ENCODE data around the gene HLA-DMB. TPM values are rescaled to one million over a fixed set of nuclear protein-coding genes. Genes with fewer than 3 reads are reported as not detected.
"Not testable (repeated sequence)": the region's sequence is repeated elsewhere in the genome, so short reads cannot be mapped to it uniquely, and the experiment has no call there.

The HLA-DMB gene
- polyA plus RNA-seq, 2 donors, result 2.5 to 7.3 TPM

GRCh38 chr6:32943864-32944649 lies 3.2 kb upstream of the HLA-DMB start:
- H3K9me3 ChIP-seq (ENCODE audit: control insufficient read depth in 2 of 2, insufficient read depth in 1 of 2, low read depth in 1 of 2, low read length in 1 of 2), result no peaks in the 10 kb centered on the region
- 76 to 80% methylated on average over 4 of the region's 4 CpGs for WGBS, 2 donors
- H3K4me1 ChIP-seq (ENCODE audit: control insufficient read depth in 2 of 2, insufficient read depth in 2 of 2, low read length in 1 of 2), result no peaks in the 10 kb centered on the region
- H3K27me3 ChIP-seq (ENCODE audit: control insufficient read depth in 1 of 2, insufficient read depth in 2 of 2, low read length in 2 of 2), result no peaks in the 10 kb centered on the region
- H3K4me3 ChIP-seq (ENCODE audit: low read depth in 1 of 2, low read length in 2 of 2), result no peak overlapping the region
- peaks cover 0 to 2% of the 10 kb centered on the region in 2 donors for H3K36me3 ChIP-seq (ENCODE audit: control insufficient read depth in 2 of 2, insufficient read depth in 2 of 2, low read length in 1 of 2)
- no peak overlapping the region for H3K27ac ChIP-seq (ENCODE audit: low read depth in 2 of 2, low read length in 1 of 2)

GRCh38 chr6:32942555-32943123 lies 1.8 kb upstream of the HLA-DMB start:
- not testable (repeated sequence) for H3K36me3 ChIP-seq (ENCODE audit: control insufficient read depth in 2 of 2, insufficient read depth in 2 of 2, low read length in 1 of 2); H3K4me1 ChIP-seq (ENCODE audit: control insufficient read depth in 2 of 2, insufficient read depth in 2 of 2, low read length in 1 of 2); H3K27ac ChIP-seq (ENCODE audit: low read depth in 2 of 2, low read length in 1 of 2); H3K27me3 ChIP-seq (ENCODE audit: control insufficient read depth in 1 of 2, insufficient read depth in 2 of 2, low read length in 2 of 2); H3K9me3 ChIP-seq (ENCODE audit: control insufficient read depth in 2 of 2, insufficient read depth in 1 of 2, low read depth in 1 of 2, low read length in 1 of 2); H3K4me3 ChIP-seq (ENCODE audit: low read depth in 1 of 2, low read length in 2 of 2)
- WGBS, 2 donors, result 85% methylated on average over 9 of the region's 9 CpGs

GRCh38 chr6:32941214-32941768 lies 463 bp upstream of the HLA-DMB start:
- Histone ChIP-seq H3K4me1 (ENCODE audit: control insufficient read depth in 2 of 2, insufficient read depth in 2 of 2, low read length in 1 of 2) (no peaks in the 10 kb centered on the region), H3K36me3 (ENCODE audit: control insufficient read depth in 2 of 2, insufficient read depth in 2 of 2, low read length in 1 of 2) (no peaks in the 10 kb centered on the region), H3K9me3 (ENCODE audit: control insufficient read depth in 2 of 2, insufficient read depth in 1 of 2, low read depth in 1 of 2, low read length in 1 of 2) (no peaks in the 10 kb centered on the region), H3K27ac (ENCODE audit: low read depth in 2 of 2, low read length in 1 of 2) (peak overlapping the region; percentile 69 to 88), H3K27me3 (ENCODE audit: control insufficient read depth in 1 of 2, insufficient read depth in 2 of 2, low read length in 2 of 2) (no peaks in the 10 kb centered on the region), H3K4me3 (ENCODE audit: low read depth in 1 of 2, low read length in 2 of 2) (no peak overlapping the region)
- WGBS, 2 donors, result 47 to 58% methylated on average over 7 of the region's 7 CpGs

GRCh38 chr6:32938494-32938893 lies 2.3 kb downstream of the HLA-DMB start:
- Histone ChIP-seq H3K36me3 (ENCODE audit: control insufficient read depth in 2 of 2, insufficient read depth in 2 of 2, low read length in 1 of 2) (no peaks in the 10 kb centered on the region), H3K27me3 (ENCODE audit: control insufficient read depth in 1 of 2, insufficient read depth in 2 of 2, low read length in 2 of 2) (no peaks in the 10 kb centered on the region), H3K4me3 (ENCODE audit: low read depth in 1 of 2, low read length in 2 of 2) (no peak overlapping the region), H3K9me3 (ENCODE audit: control insufficient read depth in 2 of 2, insufficient read depth in 1 of 2, low read depth in 1 of 2, low read length in 1 of 2) (no peaks in the 10 kb centered on the region), H3K27ac (ENCODE audit: low read depth in 2 of 2, low read length in 1 of 2) (no peak overlapping the region), H3K4me1 (ENCODE audit: control insufficient read depth in 2 of 2, insufficient read depth in 2 of 2, low read length in 1 of 2) (no peaks in the 10 kb centered on the region)
- 86 to 92% methylated on average over 7 of the region's 7 CpGs for WGBS, 2 donors

- H3K4me1 ChIP-seq (ENCODE audit: control insufficient read depth in 2 of 2, insufficient read depth in 2 of 2, low read length in 1 of 2), result no peaks in the 10 kb centered on the region
- WGBS, 2 donors, result 77 to 82% methylated on average over 8 of the region's 8 CpGs
- H3K27me3 ChIP-seq (ENCODE audit: control insufficient read depth in 1 of 2, insufficient read depth in 2 of 2, low read length in 2 of 2), result no peaks in the 10 kb centered on the region
- H3K4me3 ChIP-seq (ENCODE audit: low read depth in 1 of 2, low read length in 2 of 2), result no peak overlapping the region
- H3K27ac ChIP-seq (ENCODE audit: low read depth in 2 of 2, low read length in 1 of 2), result peak overlapping the region in 1 of 2 donors; percentile 22
- H3K36me3 ChIP-seq (ENCODE audit: control insufficient read depth in 2 of 2, insufficient read depth in 2 of 2, low read length in 1 of 2), result no peaks in the 10 kb centered on the region
- no peaks in the 10 kb centered on the region for H3K9me3 ChIP-seq (ENCODE audit: control insufficient read depth in 2 of 2, insufficient read depth in 1 of 2, low read depth in 1 of 2, low read length in 1 of 2)
Observed at GRCh38 chr6:32937230-32937633, 3.6 kb downstream of the HLA-DMB start.

GRCh38 chr6:32936239-32937152 lies 4.3 kb downstream of the HLA-DMB start:
- no peaks in the 10 kb centered on the region for H3K36me3 ChIP-seq (ENCODE audit: control insufficient read depth in 2 of 2, insufficient read depth in 2 of 2, low read length in 1 of 2)
- H3K4me1 ChIP-seq (ENCODE audit: control insufficient read depth in 2 of 2, insufficient read depth in 2 of 2, low read length in 1 of 2), result no peaks in the 10 kb centered on the region
- no peaks in the 10 kb centered on the region for H3K27me3 ChIP-seq (ENCODE audit: control insufficient read depth in 1 of 2, insufficient read depth in 2 of 2, low read length in 2 of 2)
- H3K27ac ChIP-seq (ENCODE audit: low read depth in 2 of 2, low read length in 1 of 2), result peak overlapping the region in 1 of 2 donors; percentile 22
- no peak overlapping the region for H3K4me3 ChIP-seq (ENCODE audit: low read depth in 1 of 2, low read length in 2 of 2)
- WGBS, 2 donors, result 78 to 79% methylated on average over 12 of the region's 12 CpGs
- no peaks in the 10 kb centered on the region for H3K9me3 ChIP-seq (ENCODE audit: control insufficient read depth in 2 of 2, insufficient read depth in 1 of 2, low read depth in 1 of 2, low read length in 1 of 2)

- Histone ChIP-seq H3K9me3 (ENCODE audit: control insufficient read depth in 2 of 2, insufficient read depth in 1 of 2, low read depth in 1 of 2, low read length in 1 of 2) (no peaks in the 10 kb centered on the region), H3K27me3 (ENCODE audit: control insufficient read depth in 1 of 2, insufficient read depth in 2 of 2, low read length in 2 of 2) (no peaks in the 10 kb centered on the region), H3K36me3 (ENCODE audit: control insufficient read depth in 2 of 2, insufficient read depth in 2 of 2, low read length in 1 of 2) (no peaks in the 10 kb centered on the region), H3K4me1 (ENCODE audit: control insufficient read depth in 2 of 2, insufficient read depth in 2 of 2, low read length in 1 of 2) (no peaks in the 10 kb centered on the region), H3K27ac (ENCODE audit: low read depth in 2 of 2, low read length in 1 of 2) (no peak overlapping the region), H3K4me3 (ENCODE audit: low read depth in 1 of 2, low read length in 2 of 2) (no peak overlapping the region)
- WGBS, 2 donors, result 90 to 92% methylated on average over 4 of the region's 4 CpGs
Observed at GRCh38 chr6:32935551-32936238, 5.1 kb downstream of the HLA-DMB start.

- no peaks in the 10 kb centered on the region for H3K36me3 ChIP-seq (ENCODE audit: control insufficient read depth in 2 of 2, insufficient read depth in 2 of 2, low read length in 1 of 2)
- H3K4me3 ChIP-seq (ENCODE audit: low read depth in 1 of 2, low read length in 2 of 2), result no peak overlapping the region
- no peak overlapping the region for H3K27ac ChIP-seq (ENCODE audit: low read depth in 2 of 2, low read length in 1 of 2)
- no peaks in the 10 kb centered on the region for H3K9me3 ChIP-seq (ENCODE audit: control insufficient read depth in 2 of 2, insufficient read depth in 1 of 2, low read depth in 1 of 2, low read length in 1 of 2)
- no peaks in the 10 kb centered on the region for H3K4me1 ChIP-seq (ENCODE audit: control insufficient read depth in 2 of 2, insufficient read depth in 2 of 2, low read length in 1 of 2)
- H3K27me3 ChIP-seq (ENCODE audit: control insufficient read depth in 1 of 2, insufficient read depth in 2 of 2, low read length in 2 of 2), result no peaks in the 10 kb centered on the region
- WGBS, 2 donors, result 3 to 5% methylated on average over 3 of the region's 3 CpGs
Observed at GRCh38 chr6:32933661-32934085, 7.2 kb downstream of the HLA-DMB start.
